ENCODE measurements around the gene RAPGEF1.

DNA sequence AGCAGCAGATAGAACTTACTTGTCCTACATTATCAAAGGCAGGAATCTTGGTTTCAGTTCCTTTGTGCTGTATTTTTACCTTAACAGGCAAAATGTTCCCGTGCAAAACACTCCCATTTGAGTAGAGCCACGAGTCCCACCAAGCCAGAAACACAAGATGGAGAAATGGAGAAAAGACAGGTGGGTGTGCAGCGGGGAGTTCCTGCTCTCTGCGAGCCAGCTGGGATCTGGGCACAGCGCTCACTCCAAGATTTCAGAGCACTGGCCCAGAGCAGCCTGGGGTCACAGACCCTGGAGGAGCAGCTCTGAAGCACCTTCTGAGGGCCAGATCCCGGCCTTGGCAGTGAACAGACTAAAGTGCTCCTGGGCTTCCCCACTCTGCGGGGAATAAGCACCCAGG is 211.7 kb downstream of the RAPGEF1 start:
- TF ChIP-seq, protein P1, sequence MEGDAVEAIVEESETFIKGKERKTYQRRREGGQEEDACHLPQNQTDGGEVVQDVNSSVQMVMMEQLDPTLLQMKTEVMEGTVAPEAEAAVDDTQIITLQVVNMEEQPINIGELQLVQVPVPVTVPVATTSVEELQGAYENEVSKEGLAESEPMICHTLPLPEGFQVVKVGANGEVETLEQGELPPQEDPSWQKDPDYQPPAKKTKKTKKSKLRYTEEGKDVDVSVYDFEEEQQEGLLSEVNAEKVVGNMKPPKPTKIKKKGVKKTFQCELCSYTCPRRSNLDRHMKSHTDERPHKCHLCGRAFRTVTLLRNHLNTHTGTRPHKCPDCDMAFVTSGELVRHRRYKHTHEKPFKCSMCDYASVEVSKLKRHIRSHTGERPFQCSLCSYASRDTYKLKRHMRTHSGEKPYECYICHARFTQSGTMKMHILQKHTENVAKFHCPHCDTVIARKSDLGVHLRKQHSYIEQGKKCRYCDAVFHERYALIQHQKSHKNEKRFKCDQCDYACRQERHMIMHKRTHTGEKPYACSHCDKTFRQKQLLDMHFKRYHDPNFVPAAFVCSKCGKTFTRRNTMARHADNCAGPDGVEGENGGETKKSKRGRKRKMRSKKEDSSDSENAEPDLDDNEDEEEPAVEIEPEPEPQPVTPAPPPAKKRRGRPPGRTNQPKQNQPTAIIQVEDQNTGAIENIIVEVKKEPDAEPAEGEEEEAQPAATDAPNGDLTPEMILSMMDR (IDR thresholded peaks at IDR 0.05; ENCODE audit: extremely low read depth in 1 of 2, insufficient read depth in 1 of 2, low read depth in 1 of 2, low read length in 2 of 2) = no peak
- no peak for TF ChIP-seq POLR2A (IDR thresholded peaks at IDR 0.05; ENCODE audit: low read depth, low read length)
- no peak for TF ChIP-seq MYC (IDR thresholded peaks at IDR 0.05; ENCODE audit: low read depth, low read length)
